ENCODE data around the gene HPS1.

DNA sequence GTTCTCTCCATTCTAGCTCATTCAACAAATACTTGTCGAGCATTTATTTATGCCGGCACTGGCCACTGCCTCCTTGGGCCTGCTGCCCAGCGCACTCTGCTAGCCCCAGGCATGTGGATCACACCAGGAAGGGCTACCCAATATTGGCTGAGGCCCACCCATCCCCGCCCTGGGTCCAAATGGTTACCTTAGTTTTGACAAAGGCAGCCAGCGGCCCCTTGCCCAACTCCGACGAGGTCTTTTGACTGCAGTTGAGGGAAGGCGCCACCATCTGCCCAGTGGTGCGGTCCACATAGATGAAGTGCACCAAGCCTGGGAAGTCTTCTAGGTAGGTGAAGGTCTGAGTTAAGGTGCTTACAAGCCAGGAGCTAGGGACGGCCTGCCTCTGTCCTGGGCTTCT lies 24.6 kb downstream of the HPS1 start:
- TF ChIP-seq, protein P1, sequence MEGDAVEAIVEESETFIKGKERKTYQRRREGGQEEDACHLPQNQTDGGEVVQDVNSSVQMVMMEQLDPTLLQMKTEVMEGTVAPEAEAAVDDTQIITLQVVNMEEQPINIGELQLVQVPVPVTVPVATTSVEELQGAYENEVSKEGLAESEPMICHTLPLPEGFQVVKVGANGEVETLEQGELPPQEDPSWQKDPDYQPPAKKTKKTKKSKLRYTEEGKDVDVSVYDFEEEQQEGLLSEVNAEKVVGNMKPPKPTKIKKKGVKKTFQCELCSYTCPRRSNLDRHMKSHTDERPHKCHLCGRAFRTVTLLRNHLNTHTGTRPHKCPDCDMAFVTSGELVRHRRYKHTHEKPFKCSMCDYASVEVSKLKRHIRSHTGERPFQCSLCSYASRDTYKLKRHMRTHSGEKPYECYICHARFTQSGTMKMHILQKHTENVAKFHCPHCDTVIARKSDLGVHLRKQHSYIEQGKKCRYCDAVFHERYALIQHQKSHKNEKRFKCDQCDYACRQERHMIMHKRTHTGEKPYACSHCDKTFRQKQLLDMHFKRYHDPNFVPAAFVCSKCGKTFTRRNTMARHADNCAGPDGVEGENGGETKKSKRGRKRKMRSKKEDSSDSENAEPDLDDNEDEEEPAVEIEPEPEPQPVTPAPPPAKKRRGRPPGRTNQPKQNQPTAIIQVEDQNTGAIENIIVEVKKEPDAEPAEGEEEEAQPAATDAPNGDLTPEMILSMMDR (conservative IDR thresholded peaks at IDR 0.05; ENCODE audit: low read depth, low read length) = no peak
- no peak for TF ChIP-seq EZH2 (IDR thresholded peaks at IDR 0.05; ENCODE audit: low read length, unreplicated experiment)
